Naive thymus-derived CD8-positive, alpha-beta T cell (primary cell): ENCODE results near the gene CRHBP. TPM values are rescaled to one million over a fixed set of nuclear protein-coding genes. Genes with fewer than 3 reads are reported as not detected.
A peak's percentile ranks its signal among the peaks of the same experiment; 100 is the strongest.
"Not testable (repeated sequence)": the region's sequence is repeated elsewhere in the genome, so short reads cannot be mapped to it uniquely, and the experiment has no call there.

Experiments used
- ATAC-seq, 2 donors: fragments of 150-1000 bp; cut with Tn5 transposase in 1 of 2; sonication (Bioruptor Pico), chemical (Tn5 transposase) in 1 of 2; 1 replicate in 1 of 2; 2 replicates in 1 of 2; pipeline ENCODE4 v1.10.0; 2021; ENCODE audit warnings: mild to moderate bottlenecking in 2 of 2, moderate library complexity in 2 of 2
- POLR2A ChIA-PET: fragments of 350-600 bp; sonication (Branson Sonifier 250); formaldehyde crosslinking; loops from one replicate; lab custom pipeline; 2021; ENCODE audit warnings: antibody characterized with exemption; lab: Charles Lee
- DNase-seq, 10 donors: peaks; one replicate each; pipeline versions ENCODE4 v3.0.0 to v3.0.0-alpha.2; 2020 to 2022
- H3K27ac Mint-ChIP-seq, 10 donors: one replicate each; pipeline ENCODE4 v1.8.0; 2020 to 2022; ENCODE audit warnings: mild to moderate bottlenecking in 10 of 10, mixed read lengths in 10 of 10, moderate library complexity in 4 of 10, inconsistent platforms in 1 of 10
- H3K27me3 Mint-ChIP-seq, 5 donors: one replicate each; pipeline ENCODE4 v1.8.0; 2021 to 2022; ENCODE audit warnings: mixed read lengths in 5 of 5
- H3K36me3 Mint-ChIP-seq, 3 donors: one replicate each; pipeline ENCODE4 v1.8.0; 2020 to 2022; ENCODE audit warnings: mixed read lengths in 3 of 3, mild to moderate bottlenecking in 2 of 3, inconsistent platforms in 1 of 3
- H3K4me1 Mint-ChIP-seq, 4 donors: one replicate each; pipeline ENCODE4 v1.8.0; 2021 to 2022; ENCODE audit warnings: mixed read lengths in 4 of 4
- H3K4me3 Mint-ChIP-seq, 10 donors: one replicate each; pipeline ENCODE4 v1.8.0; 2020 to 2022; ENCODE audit warnings: mild to moderate bottlenecking in 10 of 10, mixed read lengths in 10 of 10, moderate library complexity in 6 of 10, inconsistent platforms in 1 of 10
- H3K9me3 Mint-ChIP-seq, 9 donors: one replicate each; pipeline ENCODE4 v1.8.0; 2020 to 2022; ENCODE audit warnings: mixed read lengths in 9 of 9, mild to moderate bottlenecking in 3 of 9, inconsistent platforms in 1 of 9, moderate library complexity in 1 of 9
- polyA plus RNA-seq, 3 donors: library from polyadenylated mRNA; unstranded; fragments of 300-500 nt; fragmentation: Illumina TruSeq; gene quantifications; one replicate each; pipeline ENCODE4 v1.2.3, GENCODE V29; 2021
- total RNA-seq, 8 experiments: library from RNA in 2 of 8; stranded (reverse) in 2 of 8; gene quantifications; one replicate each; pipeline ENCODE4 v1.2.3 and lab custom pipeline; 2021 to 2026

CRHBP gene
- total and polyA plus RNA-seq, 5 experiments from 2014 or later = not detected

GRCh38 chr5:76942581-76942980, 10.3 kb upstream of the CRHBP start:
- Mint-ChIP-seq H3K4me1 (no peaks in the 10 kb centered on the region), H3K27me3 (peaks cover 0 to 15% (median 6%) of the 10 kb centered on the region in 5 donors), H3K27ac (peak overlapping the region in 1 of 10 donors; percentile 76), H3K9me3 (peaks cover 0 to 7% (median 0%) of the 10 kb centered on the region in 9 donors), H3K4me3 (no peak overlapping the region), H3K36me3 (no peaks in the 10 kb centered on the region)
- no peak for ATAC-seq
- POLR2A ChIA-PET = no interaction called here
- no peak for DNase-seq

- no peaks in the 10 kb centered on the region for H3K36me3 Mint-ChIP-seq
- DNase-seq (no peak), ATAC-seq (no peak)
- POLR2A ChIA-PET = no interaction called here
- H3K4me1 Mint-ChIP-seq = no peaks in the 10 kb centered on the region
- H3K27ac Mint-ChIP-seq = no peak overlapping the region
- H3K4me3 Mint-ChIP-seq = no peak overlapping the region
- H3K27me3 Mint-ChIP-seq = peaks cover 0 to 16% (median 6%) of the 10 kb centered on the region in 5 donors
- peaks cover 0 to 7% (median 0%) of the 10 kb centered on the region in 9 donors for H3K9me3 Mint-ChIP-seq
These were observed 9.8 kb upstream of the CRHBP start for GRCh38 chr5:76943006-76943405.

GRCh38 chr5:76944638-76945037, 8.2 kb upstream of the CRHBP start:
- peaks cover 0 to 7% (median 0%) of the 10 kb centered on the region in 9 donors for H3K9me3 Mint-ChIP-seq
- H3K27ac Mint-ChIP-seq = no peak overlapping the region
- no peak for DNase-seq
- POLR2A ChIA-PET = no interaction called here
- no peaks in the 10 kb centered on the region for H3K36me3 Mint-ChIP-seq
- no peak for ATAC-seq
- no peaks in the 10 kb centered on the region for H3K4me1 Mint-ChIP-seq
- H3K27me3 Mint-ChIP-seq = peaks cover 0 to 19% (median 11%) of the 10 kb centered on the region in 5 donors
- H3K4me3 Mint-ChIP-seq = no peak overlapping the region

GRCh38 chr5:76945238-76945637, 7.6 kb upstream of the CRHBP start:
- H3K4me3 Mint-ChIP-seq, DNase-seq, POLR2A ChIA-PET, H3K36me3 Mint-ChIP-seq, H3K4me1 Mint-ChIP-seq, H3K9me3 Mint-ChIP-seq, ATAC-seq, H3K27ac Mint-ChIP-seq: not testable (repeated sequence)
- peaks cover 0 to 20% (median 11%) of the 10 kb centered on the region in 5 donors for H3K27me3 Mint-ChIP-seq

GRCh38 chr5:76946090-76946489, 6.8 kb upstream of the CRHBP start:
- Mint-ChIP-seq H3K9me3 (peaks cover 0 to 4% (median 0%) of the 10 kb centered on the region in 9 donors), H3K27ac (no peak overlapping the region)

GRCh38 chr5:76947082-76947503, 5.8 kb upstream of the CRHBP start:
- no peak overlapping the region for H3K27ac Mint-ChIP-seq
- POLR2A ChIA-PET = no interaction called here
- no peaks in the 10 kb centered on the region for H3K36me3 Mint-ChIP-seq
- no peak for DNase-seq
- no peaks in the 10 kb centered on the region for H3K4me1 Mint-ChIP-seq
- H3K4me3 Mint-ChIP-seq = no peak overlapping the region
- ATAC-seq = no peak
- peaks cover 11 to 25% (median 13%) of the 10 kb centered on the region in 5 donors for H3K27me3 Mint-ChIP-seq
- H3K9me3 Mint-ChIP-seq = no peaks in the 10 kb centered on the region

More at GRCh38 chr5:76946090-76946489, 6.8 kb upstream of the CRHBP start:
- DNase-seq (no peak), ATAC-seq (no peak)
- H3K27me3 Mint-ChIP-seq = peaks cover 5 to 21% (median 11%) of the 10 kb centered on the region in 5 donors
- no peaks in the 10 kb centered on the region for H3K4me1 Mint-ChIP-seq
- H3K4me3 Mint-ChIP-seq = no peak overlapping the region
- no peaks in the 10 kb centered on the region for H3K36me3 Mint-ChIP-seq
- POLR2A ChIA-PET = no interaction called here

- Mint-ChIP-seq H3K27ac (no peak overlapping the region), H3K27me3 (peaks cover 21 to 40% (median 33%) of the 10 kb centered on the region in 5 donors), H3K36me3 (no peaks in the 10 kb centered on the region), H3K9me3 (no peaks in the 10 kb centered on the region), H3K4me3 (peak overlapping the region in 6 of 10 donors; percentile 10 to 49 (median 32)), H3K4me1 (peaks cover 7 to 18% (median 10%) of the 10 kb centered on the region in 4 donors)
- no peak for DNase-seq
- POLR2A ChIA-PET = no interaction called here
- no peak for ATAC-seq
These were observed 922 bp downstream of the CRHBP start for GRCh38 chr5:76953551-76954382.

- peaks cover 20 to 40% (median 31%) of the 10 kb centered on the region in 5 donors for H3K27me3 Mint-ChIP-seq
- H3K4me1 Mint-ChIP-seq = peaks cover 7 to 18% (median 10%) of the 10 kb centered on the region in 4 donors
- POLR2A ChIA-PET = no interaction called here
- H3K4me3 Mint-ChIP-seq = peak overlapping the region in 5 of 10 donors; percentile 11 to 49 (median 30)
- DNase-seq = no peak
- H3K27ac Mint-ChIP-seq = no peak overlapping the region
- no peaks in the 10 kb centered on the region for H3K36me3 Mint-ChIP-seq
- no peaks in the 10 kb centered on the region for H3K9me3 Mint-ChIP-seq
- no peak for ATAC-seq
These were observed 1.5 kb downstream of the CRHBP start for GRCh38 chr5:76954383-76954763.

- H3K36me3 Mint-ChIP-seq = no peaks in the 10 kb centered on the region
- peaks cover 20 to 36% (median 31%) of the 10 kb centered on the region in 5 donors for H3K27me3 Mint-ChIP-seq
- POLR2A ChIA-PET = no interaction called here
- H3K4me1 Mint-ChIP-seq = peaks cover 10 to 18% (median 15%) of the 10 kb centered on the region in 4 donors
- H3K9me3 Mint-ChIP-seq = no peaks in the 10 kb centered on the region
- H3K4me3 Mint-ChIP-seq = no peak overlapping the region
- no peak for DNase-seq
- H3K27ac Mint-ChIP-seq = no peak overlapping the region
- ATAC-seq = no peak
These were observed 3.2 kb downstream of the CRHBP start for GRCh38 chr5:76956033-76956432.

GRCh38 chr5:76958991-76959767, 6.3 kb downstream of the CRHBP start:
- no peak overlapping the region for H3K27ac Mint-ChIP-seq
- POLR2A ChIA-PET = no interaction called here
- peaks cover 4 to 13% (median 6%) of the 10 kb centered on the region in 4 donors for H3K4me1 Mint-ChIP-seq
- no peaks in the 10 kb centered on the region for H3K9me3 Mint-ChIP-seq
- ATAC-seq = no peak
- no peaks in the 10 kb centered on the region for H3K36me3 Mint-ChIP-seq
- no peak for DNase-seq
- peaks cover 14 to 20% (median 15%) of the 10 kb centered on the region in 5 donors for H3K27me3 Mint-ChIP-seq
- no peak overlapping the region for H3K4me3 Mint-ChIP-seq

- Mint-ChIP-seq H3K9me3 (no peaks in the 10 kb centered on the region), H3K36me3 (no peaks in the 10 kb centered on the region), H3K27me3 (peaks cover 5 to 11% (median 11%) of the 10 kb centered on the region in 5 donors), H3K4me1 (peaks cover 0 to 7% (median 3%) of the 10 kb centered on the region in 4 donors), H3K27ac (no peak overlapping the region), H3K4me3 (no peak overlapping the region)
- ATAC-seq = no peak
- no peak for DNase-seq
- POLR2A ChIA-PET = no interaction called here
These were observed 7.3 kb downstream of the CRHBP start for GRCh38 chr5:76960004-76960625.

- Mint-ChIP-seq H3K36me3 (no peaks in the 10 kb centered on the region), H3K27ac (no peak overlapping the region), H3K9me3 (no peaks in the 10 kb centered on the region), H3K4me1 (peaks cover 0 to 7% (median 3%) of the 10 kb centered on the region in 4 donors), H3K27me3 (peaks cover 0 to 7% (median 6%) of the 10 kb centered on the region in 5 donors), H3K4me3 (no peak overlapping the region)
- DNase-seq (no peak), ATAC-seq (no peak)
- POLR2A ChIA-PET = no interaction called here
These were observed 11.2 kb downstream of the CRHBP start for GRCh38 chr5:76964060-76964459.
